T-helper 2 cell treated with Interferon-gamma antibody and Interleukin-4, amounts not matched to agents 5 μg/mL and 100 μg/mL, for 36 hours (primary cell): ENCODE measurements around the gene NAP1L4.
A peak's percentile ranks its signal among the peaks of the same experiment; 100 is the strongest.
"Not testable (repeated sequence)": the region's sequence is repeated elsewhere in the genome, so short reads cannot be mapped to it uniquely, and the experiment has no call there.

Experiments
- DNase-seq: peaks from one replicate; pipeline ENCODE4 v3.0.0; 2021; ENCODE audit warnings: low spot score
- H3K27ac Mint-ChIP-seq: one replicate; pipeline ENCODE4 v1.8.0; 2021; ENCODE audit warnings: mild to moderate bottlenecking, mixed read lengths
- H3K27me3 Mint-ChIP-seq: one replicate; pipeline ENCODE4 v1.8.0; 2021; ENCODE audit warnings: low read depth, mixed read lengths
- H3K36me3 Mint-ChIP-seq: one replicate; pipeline ENCODE4 v1.8.0; 2021; ENCODE audit warnings: low read depth, mixed read lengths
- H3K4me1 Mint-ChIP-seq: one replicate; pipeline ENCODE4 v1.8.0; 2021; ENCODE audit warnings: low read depth, mixed read lengths
- H3K4me3 Mint-ChIP-seq: one replicate; pipeline ENCODE4 v1.8.0; 2022; ENCODE audit warnings: mild to moderate bottlenecking, moderate library complexity, mixed read lengths
- H3K9me3 Mint-ChIP-seq: one replicate; pipeline ENCODE4 v1.8.0; 2021; ENCODE audit warnings: mixed read lengths

Gene NAP1L4

DNA sequence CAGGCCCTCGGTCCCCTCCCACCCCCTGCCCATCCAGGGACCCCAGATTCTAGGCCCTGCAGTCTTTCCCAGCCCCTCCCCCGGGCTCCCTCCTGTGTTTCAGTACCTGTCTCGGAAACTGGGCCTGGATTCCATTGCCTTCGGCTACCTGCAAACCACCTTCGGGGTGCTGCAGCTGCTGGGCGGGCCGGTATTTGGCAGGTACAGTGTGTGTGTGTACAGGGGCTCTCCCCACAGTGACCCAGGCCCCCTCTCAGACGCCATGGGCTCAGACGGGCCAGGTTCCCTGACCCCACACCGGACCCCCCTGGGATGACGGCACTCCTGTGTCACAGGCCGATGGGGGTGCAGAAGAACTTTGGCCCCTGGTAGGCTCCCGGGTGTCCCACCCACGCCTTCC lies 84.0 kb downstream of the NAP1L4 start:
- Mint-ChIP-seq H3K4me3 (no peak overlapping the region), H3K36me3 (peaks cover 15% of the 10 kb centered on the region), H3K4me1 (peaks cover 4% of the 10 kb centered on the region), H3K27ac (no peak overlapping the region), H3K27me3 (no peaks in the 10 kb centered on the region), H3K9me3 (peaks cover 12% of the 10 kb centered on the region)
- no peak for DNase-seq

DNA sequence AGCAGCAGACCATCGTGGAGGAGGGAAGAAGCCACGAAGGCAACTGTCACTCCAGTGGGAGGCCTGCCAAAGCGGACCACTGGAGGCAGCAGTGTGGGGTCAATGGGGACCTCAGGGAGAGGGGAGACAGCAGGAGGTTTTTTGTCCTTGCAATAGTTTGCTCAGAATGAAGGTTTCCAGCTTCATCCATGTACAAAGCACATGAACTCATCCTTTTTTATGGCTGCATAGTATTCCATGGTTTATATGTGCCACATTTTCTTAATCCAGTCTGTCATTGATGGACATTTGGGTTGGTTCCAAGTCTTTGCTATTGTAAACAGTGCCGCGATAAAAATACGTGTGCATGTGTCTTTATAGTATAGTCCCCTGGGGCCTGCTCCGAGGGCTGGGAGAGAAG lies 86.8 kb downstream of the NAP1L4 start:
- H3K4me1 Mint-ChIP-seq = peaks cover 11% of the 10 kb centered on the region
- peaks cover 15% of the 10 kb centered on the region for H3K36me3 Mint-ChIP-seq
- DNase-seq, H3K4me3 Mint-ChIP-seq, H3K27ac Mint-ChIP-seq, H3K27me3 Mint-ChIP-seq: not testable (repeated sequence)
- peaks cover 12% of the 10 kb centered on the region for H3K9me3 Mint-ChIP-seq

- peak overlapping the region; percentile 68 for H3K4me3 Mint-ChIP-seq
- DNase-seq = no peak
- H3K36me3 Mint-ChIP-seq = peaks cover 17% of the 10 kb centered on the region
- H3K4me1 Mint-ChIP-seq = peaks cover 16% of the 10 kb centered on the region
- no peak overlapping the region for H3K27ac Mint-ChIP-seq
- H3K9me3 Mint-ChIP-seq = peaks cover 12% of the 10 kb centered on the region
- H3K27me3 Mint-ChIP-seq = no peaks in the 10 kb centered on the region
Measured at GRCh38 chr11:2904153-2905052, 87.7 kb downstream of the NAP1L4 start.

GRCh38 chr11:2903672-2904011 lies 88.5 kb downstream of the NAP1L4 start:
- H3K4me1 Mint-ChIP-seq = peaks cover 24% of the 10 kb centered on the region

DNA sequence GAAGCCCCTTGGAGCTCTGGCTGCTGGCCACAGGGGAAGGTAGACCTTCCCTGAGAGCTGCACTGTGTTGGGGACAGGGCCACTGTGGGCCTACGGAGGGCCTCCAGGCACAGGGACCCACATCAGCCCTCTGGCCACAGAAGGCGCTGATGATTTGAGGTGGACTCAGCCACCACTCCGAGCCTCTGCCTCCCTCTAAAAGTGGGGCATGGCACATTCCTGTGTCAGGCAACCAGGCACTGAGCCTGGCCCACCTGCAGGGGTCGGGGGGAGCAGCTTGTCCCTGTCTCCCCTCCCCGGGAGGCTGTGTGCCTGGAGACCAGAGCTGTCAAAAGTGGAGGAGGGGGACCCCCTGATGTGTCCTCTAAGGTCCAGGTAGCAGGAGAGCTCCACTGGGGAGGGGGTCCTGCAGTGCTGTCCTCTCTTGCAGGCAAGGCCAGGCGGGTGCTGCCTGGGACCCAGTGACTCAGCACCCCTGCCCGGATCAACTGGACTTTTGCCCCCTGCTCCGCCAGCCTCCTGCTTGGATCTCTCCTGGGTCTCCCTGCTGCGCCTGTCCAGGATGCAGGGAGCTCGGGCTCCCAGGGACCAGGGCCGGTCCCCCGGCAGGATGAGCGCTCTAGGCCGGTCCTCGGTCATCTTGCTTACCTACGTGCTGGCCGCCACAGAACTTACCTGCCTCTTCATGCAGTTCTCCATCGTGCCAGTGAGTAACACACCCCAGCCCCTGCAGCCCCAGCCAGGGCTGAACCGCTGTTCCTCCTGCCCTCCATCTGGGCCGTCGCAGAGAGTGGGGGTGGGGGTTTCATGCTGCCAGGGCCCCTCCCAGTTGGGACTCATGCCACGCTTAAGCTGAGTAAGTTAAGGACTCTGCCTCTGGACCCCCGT lies 89.1 kb downstream of the NAP1L4 start:
- Mint-ChIP-seq H3K9me3 (peaks cover 12% of the 10 kb centered on the region), H3K4me1 (peaks cover 30% of the 10 kb centered on the region), H3K27me3 (no peaks in the 10 kb centered on the region), H3K36me3 (peaks cover 18% of the 10 kb centered on the region), H3K4me3 (peak overlapping the region; percentile 68), H3K27ac (peak overlapping the region; percentile 74)
- DNase-seq = no peak

More at GRCh38 chr11:2903672-2904011, 88.5 kb downstream of the NAP1L4 start:
- no peak for DNase-seq
- peaks cover 12% of the 10 kb centered on the region for H3K9me3 Mint-ChIP-seq
- no peak overlapping the region for H3K27ac Mint-ChIP-seq
- peaks cover 17% of the 10 kb centered on the region for H3K36me3 Mint-ChIP-seq
- peak overlapping the region; percentile 68 for H3K4me3 Mint-ChIP-seq
- no peaks in the 10 kb centered on the region for H3K27me3 Mint-ChIP-seq

DNA sequence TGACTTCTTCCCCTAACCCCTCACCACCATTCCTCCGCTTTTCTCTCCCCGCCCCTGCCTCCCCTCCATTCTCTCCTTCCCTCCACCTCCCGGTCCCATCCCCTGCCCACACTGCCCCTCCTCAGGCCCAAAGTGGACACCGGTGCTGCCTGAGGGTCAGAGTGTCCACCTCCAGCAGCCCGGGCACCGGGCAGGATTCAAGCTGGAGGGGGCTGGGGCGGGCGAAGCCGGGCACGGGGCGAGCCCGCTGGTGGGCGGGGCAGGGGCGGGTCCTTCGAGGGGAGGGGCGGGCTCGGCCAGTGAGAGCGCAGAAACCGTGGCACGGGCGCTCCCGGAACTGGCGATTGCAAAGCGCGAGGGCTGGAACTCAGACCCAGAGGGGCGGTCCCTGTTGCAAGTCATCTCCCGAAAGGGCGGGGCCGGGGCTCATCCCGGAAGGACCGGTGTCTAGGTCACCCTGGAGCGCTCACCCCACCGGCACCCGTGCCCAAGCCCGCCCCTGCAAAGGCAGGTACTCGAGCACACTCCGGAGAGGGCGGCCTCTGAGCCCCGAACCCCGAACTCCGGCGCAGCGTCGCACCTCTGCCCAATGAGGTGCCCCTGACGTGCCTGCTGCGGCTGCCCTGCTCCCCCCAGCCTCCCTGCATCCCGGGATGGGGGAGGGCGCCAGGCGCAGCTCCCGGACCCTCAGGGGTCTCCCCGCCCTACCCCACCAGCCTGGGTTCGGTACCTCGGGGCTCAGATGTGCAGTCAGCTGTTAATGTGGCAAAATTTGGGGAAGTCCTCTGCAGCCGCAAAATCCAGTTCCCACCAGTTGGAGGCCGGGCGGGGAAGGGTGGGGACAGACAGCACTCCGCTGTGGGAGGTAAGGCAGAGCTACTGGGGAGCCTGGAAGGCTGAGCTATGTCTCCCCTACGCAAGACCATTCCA lies 90.0 kb downstream of the NAP1L4 start:
- H3K9me3 Mint-ChIP-seq = peaks cover 12% of the 10 kb centered on the region
- peak overlapping the region; percentile 68 for H3K4me3 Mint-ChIP-seq
- H3K27ac Mint-ChIP-seq = peak overlapping the region; percentile 74
- H3K27me3 Mint-ChIP-seq = no peaks in the 10 kb centered on the region
- peaks cover 18% of the 10 kb centered on the region for H3K36me3 Mint-ChIP-seq
- H3K4me1 Mint-ChIP-seq = peaks cover 34% of the 10 kb centered on the region
- DNase-seq = peak; percentile 96

- Mint-ChIP-seq H3K27ac (peak overlapping the region; percentile 74), H3K4me1 (peaks cover 34% of the 10 kb centered on the region), H3K9me3 (peaks cover 12% of the 10 kb centered on the region), H3K27me3 (no peaks in the 10 kb centered on the region), H3K4me3 (peak overlapping the region; percentile 50), H3K36me3 (peaks cover 18% of the 10 kb centered on the region)
- no peak for DNase-seq
Measured at GRCh38 chr11:2901196-2901796, 90.8 kb downstream of the NAP1L4 start.

- H3K9me3 Mint-ChIP-seq = no peaks in the 10 kb centered on the region
- H3K27ac Mint-ChIP-seq = peak overlapping the region; percentile 98
- peaks cover 3% of the 10 kb centered on the region for H3K36me3 Mint-ChIP-seq
- H3K4me3 Mint-ChIP-seq = peak overlapping the region; percentile 59
- peaks cover 34% of the 10 kb centered on the region for H3K4me1 Mint-ChIP-seq
- DNase-seq = no peak
- H3K27me3 Mint-ChIP-seq = no peaks in the 10 kb centered on the region
Measured at GRCh38 chr11:2899080-2899783, 92.9 kb downstream of the NAP1L4 start.

DNA sequence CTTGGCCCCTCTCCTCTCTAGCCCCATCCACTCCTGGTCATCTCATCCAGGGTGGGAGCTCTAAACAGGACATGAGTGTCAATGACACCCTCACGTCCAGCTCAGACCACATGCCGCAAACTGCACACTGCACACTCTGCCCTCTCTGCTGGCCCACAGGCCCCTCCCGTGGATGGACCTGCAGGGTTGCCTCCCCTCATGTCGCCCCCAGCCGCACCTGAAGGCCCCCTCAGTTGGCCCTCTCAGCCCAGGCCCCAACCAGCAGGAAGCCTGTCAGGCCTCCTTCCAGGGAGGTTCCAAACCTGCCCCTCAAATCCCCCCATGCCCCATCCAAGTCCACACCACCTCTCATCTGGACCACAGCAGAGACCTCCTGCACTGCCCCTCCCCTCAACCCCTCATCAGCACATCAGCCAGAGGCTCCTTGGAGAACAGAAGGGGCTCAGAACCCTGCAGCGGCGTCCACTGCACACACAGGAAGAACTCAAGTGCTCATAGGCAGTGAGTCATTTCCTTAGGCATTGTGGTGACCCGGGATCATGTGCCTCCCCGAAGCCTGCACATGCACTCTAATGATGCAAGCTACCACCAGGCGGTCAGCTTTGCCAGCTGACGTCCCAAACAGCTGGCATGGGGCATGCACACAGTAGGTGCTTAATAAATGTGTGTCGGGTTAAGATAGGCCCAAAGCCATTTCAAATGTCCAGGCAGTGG lies 93.6 kb downstream of the NAP1L4 start:
- H3K4me1 Mint-ChIP-seq = peaks cover 31% of the 10 kb centered on the region
- peak overlapping the region; percentile 98 for H3K27ac Mint-ChIP-seq
- H3K9me3 Mint-ChIP-seq = no peaks in the 10 kb centered on the region
- DNase-seq = peak; percentile 63
- H3K27me3 Mint-ChIP-seq = no peaks in the 10 kb centered on the region
- H3K36me3 Mint-ChIP-seq = peaks cover 3% of the 10 kb centered on the region
- peak overlapping the region; percentile 87 for H3K4me3 Mint-ChIP-seq

DNA sequence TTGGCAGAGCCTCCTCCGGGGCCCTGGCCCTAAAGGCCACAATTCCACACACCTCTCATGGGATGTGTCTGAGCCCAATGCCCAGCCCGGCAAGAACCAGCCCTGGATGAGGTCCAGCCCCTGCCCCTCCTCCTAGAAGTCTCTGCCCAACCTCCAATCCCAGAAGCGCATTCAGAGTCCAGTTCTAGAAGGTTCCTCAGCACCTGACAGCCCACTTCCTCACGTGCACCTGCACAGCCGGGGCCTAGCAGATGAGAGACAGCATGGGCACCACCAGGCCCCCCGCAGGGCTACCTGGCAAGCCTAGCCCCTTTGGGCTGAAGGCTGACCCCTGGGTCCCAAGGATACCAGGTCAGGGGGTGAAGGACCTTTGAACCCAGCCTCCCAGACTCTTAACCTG lies 95.1 kb downstream of the NAP1L4 start:
- H3K4me1 Mint-ChIP-seq = peaks cover 38% of the 10 kb centered on the region
- no peaks in the 10 kb centered on the region for H3K27me3 Mint-ChIP-seq
- H3K9me3 Mint-ChIP-seq = no peaks in the 10 kb centered on the region
- DNase-seq = no peak
- no peak overlapping the region for H3K4me3 Mint-ChIP-seq
- no peak overlapping the region for H3K27ac Mint-ChIP-seq
- peaks cover 3% of the 10 kb centered on the region for H3K36me3 Mint-ChIP-seq

GRCh38 chr11:2896047-2896446 lies 96.1 kb downstream of the NAP1L4 start:
- peak overlapping the region; percentile 42 for H3K27ac Mint-ChIP-seq
- no peaks in the 10 kb centered on the region for H3K27me3 Mint-ChIP-seq
- no peak overlapping the region for H3K4me3 Mint-ChIP-seq
- no peak for DNase-seq
- peaks cover 42% of the 10 kb centered on the region for H3K4me1 Mint-ChIP-seq
- no peaks in the 10 kb centered on the region for H3K9me3 Mint-ChIP-seq
- H3K36me3 Mint-ChIP-seq = peaks cover 3% of the 10 kb centered on the region
